ENCODE results near the gene TRIM50.

- TF ChIP-seq CTCF (IDR thresholded peaks at IDR 0.05; ENCODE audit: low read depth, low read length, poor library complexity, severe bottlenecking) (no peak), EZH2phosphoT487 (IDR thresholded peaks at IDR 0.05; ENCODE audit: borderline replicate concordance, low read length) (no peak)
Measured at GRCh38 chr7:73345538-73345937, 17.7 kb upstream of the TRIM50 start.
